ENCODE data around the gene SNX14.
"Not testable (repeated sequence)": the region's sequence is repeated elsewhere in the genome, so short reads cannot be mapped to it uniquely, and the experiment has no call there.

SNX14 gene

GRCh38 chr6:85582832-85583231 is 10.8 kb downstream of the SNX14 start:
- not testable (repeated sequence) for DNase-seq (ENCODE audit: low read depth in 2 of 2)

GRCh38 chr6:85581572-85581971 is 12.1 kb downstream of the SNX14 start:
- no peak for DNase-seq (ENCODE audit: low read depth in 2 of 2)

- DNase-seq (ENCODE audit: low read depth in 2 of 2): no peak
Measured at GRCh38 chr6:85580878-85581267, 12.8 kb downstream of the SNX14 start.

DNA sequence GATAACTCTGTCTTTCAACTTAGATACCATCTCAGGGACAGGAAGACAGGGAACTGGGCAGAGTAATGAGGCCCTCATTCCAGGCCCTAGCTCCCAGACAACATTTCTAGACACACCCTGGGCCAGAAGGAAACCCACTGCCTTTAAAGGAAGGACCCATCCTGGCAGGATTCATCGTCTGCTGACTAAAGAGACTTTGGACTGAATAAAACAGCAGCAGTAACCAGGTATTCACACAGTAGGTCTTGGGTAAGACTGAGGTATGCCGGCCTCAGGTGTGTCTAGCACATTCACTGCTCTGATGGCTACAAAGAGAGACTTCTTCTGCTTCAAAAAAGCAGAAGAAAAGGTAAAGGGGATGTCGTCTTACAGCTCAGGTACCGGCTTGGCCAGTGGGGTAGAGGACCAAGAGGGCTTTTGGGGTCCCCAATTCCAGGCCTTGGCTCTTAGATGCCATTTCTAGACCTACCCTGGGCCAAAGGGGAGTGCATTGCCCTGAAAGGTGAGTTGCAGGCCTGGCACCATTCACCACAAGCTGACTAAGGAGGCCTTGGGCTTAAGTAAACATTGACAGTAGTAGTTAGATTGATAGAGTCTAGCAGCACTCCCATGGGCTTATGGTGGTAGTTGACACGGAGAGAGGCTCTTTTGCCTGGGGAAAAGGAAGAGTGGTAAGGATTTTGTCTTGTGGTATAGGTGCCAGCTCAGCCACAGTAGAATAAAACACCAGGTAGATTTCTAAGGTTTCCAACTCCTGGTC is 13.4 kb downstream of the SNX14 start:
- DNase-seq (ENCODE audit: low read depth in 2 of 2): no peak

DNA sequence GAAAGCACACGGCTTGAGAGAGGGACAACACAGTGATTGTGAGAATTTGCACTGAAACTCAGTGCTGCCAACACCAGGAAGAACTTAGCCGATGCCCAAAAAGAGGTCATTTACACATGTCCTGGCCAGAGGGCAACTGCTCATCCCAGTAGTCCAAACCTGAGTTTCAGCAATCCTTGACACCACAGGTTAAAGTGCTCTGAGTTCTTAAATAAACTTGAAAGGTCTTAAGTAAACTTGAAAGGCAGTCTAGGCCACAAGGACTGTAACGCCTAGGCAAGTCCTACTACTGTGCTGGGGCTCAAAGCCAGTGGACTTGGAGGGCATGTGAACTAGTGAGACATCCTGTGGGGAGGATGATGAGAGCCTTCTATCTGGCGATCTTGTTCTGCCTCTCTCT is 14.1 kb downstream of the SNX14 start:
- no peak for DNase-seq (ENCODE audit: low read depth in 2 of 2)

DNA sequence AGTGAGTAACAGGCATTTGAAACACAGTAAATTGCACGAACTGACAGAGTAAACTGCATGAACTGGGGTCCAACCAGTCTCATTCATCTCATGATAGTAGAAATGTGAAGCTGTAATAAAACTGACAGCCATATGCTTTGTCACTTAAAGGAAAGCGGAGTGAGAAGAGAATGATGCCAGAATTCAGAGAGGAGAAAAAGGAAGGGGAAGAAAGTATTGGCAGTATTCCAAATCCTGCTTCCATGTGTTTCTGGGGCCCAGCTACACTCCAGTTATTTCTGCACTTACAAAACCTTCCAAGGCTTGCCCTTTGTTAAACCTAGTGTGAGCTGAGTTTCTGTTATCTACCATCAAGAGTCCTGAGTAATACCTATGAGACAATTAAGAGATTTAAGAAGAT is 17.2 kb downstream of the SNX14 start:
- DNase-seq (ENCODE audit: low read depth in 2 of 2): no peak

DNA sequence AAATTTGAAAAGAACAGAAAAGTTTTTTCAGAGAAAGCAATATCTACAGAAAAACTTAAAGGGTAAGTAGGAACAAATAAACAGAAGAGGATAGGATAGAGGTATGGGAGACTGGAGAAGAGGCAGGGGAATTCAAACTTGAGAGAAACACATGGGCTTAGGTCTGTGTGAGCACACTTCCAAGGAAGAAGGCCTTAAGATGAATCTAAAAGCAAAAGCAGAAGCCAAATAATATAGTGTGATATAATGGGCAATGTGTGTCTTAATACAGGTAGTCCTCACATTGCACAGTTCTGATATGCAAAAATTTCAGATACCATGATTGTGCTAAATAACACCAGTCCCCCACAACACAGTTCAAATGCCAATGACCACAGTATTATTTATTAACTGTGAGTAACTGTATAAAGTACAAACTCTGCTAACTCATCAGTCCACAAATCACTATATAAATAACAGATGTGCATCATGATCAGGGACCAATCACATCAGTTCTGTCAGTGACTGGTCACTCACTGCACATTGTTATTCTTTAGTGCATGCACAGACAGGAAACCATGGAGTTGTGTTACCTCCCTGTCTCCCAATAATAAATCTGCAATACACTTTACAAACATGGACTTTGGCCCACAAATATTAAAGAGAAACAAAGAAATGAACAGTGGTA is 18.6 kb downstream of the SNX14 start:
- DNase-seq (ENCODE audit: low read depth in 2 of 2): no peak

- DNase-seq (ENCODE audit: low read depth in 2 of 2): no peak
Measured at GRCh38 chr6:85569323-85569722, 24.3 kb downstream of the SNX14 start.

GRCh38 chr6:85568411-85568810 is 25.2 kb downstream of the SNX14 start:
- DNase-seq (ENCODE audit: low read depth in 2 of 2): no peak

GRCh38 chr6:85565736-85566135 is 27.9 kb downstream of the SNX14 start:
- DNase-seq (ENCODE audit: low read depth in 2 of 2): no peak

DNA sequence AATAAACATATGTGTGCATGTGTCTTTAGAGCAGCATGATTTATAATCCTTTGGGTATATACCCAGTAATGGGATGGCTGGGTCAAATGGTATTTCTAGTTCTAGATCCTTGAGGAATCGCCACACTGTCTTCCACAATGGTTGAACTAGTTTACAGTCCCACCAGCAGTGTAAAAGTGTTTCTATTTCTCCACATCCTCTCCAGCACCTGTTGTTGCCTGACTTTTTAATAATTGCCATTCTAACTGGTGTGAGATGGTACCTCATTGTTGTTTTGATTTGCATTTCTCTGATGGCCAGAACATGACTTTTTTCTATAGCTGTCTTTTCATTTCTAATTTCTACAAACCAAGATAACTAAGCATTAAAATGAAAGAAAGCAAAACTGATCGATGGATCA is 29.4 kb downstream of the SNX14 start:
- not testable (repeated sequence) for DNase-seq (ENCODE audit: low read depth in 2 of 2)

GRCh38 chr6:85561750-85562357 is 31.8 kb downstream of the SNX14 start:
- no peak for DNase-seq (ENCODE audit: low read depth in 2 of 2)

GRCh38 chr6:85556992-85557668 is 36.5 kb downstream of the SNX14 start:
- no peak for DNase-seq (ENCODE audit: low read depth in 2 of 2)

DNA sequence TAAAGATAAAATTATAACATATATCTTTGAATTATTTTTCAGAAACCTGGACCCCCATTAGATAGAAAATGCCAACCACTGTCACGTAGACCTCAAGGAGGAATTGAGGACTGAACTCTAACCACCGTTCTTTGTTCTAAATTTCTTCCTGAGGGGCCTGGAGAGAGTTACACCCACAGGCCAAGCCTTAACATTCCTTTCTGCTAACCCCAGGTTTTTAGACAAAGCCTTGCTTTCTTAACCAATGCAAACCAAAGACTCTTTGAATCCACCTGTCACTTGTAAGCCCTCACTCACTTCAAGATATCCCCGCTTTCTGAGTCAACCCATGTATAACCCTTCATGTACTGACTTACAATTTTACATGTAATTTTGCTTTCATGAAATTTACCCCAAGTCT is 41.0 kb downstream of the SNX14 start:
- no peak for DNase-seq (ENCODE audit: low read depth in 2 of 2)

GRCh38 chr6:85551264-85551663 is 42.4 kb downstream of the SNX14 start:
- DNase-seq (ENCODE audit: low read depth in 2 of 2): no peak

- no peak for DNase-seq (ENCODE audit: low read depth in 2 of 2)
Measured at GRCh38 chr6:85547719-85548118, 45.9 kb downstream of the SNX14 start.

GRCh38 chr6:85544776-85545175 is 48.9 kb downstream of the SNX14 start:
- DNase-seq (ENCODE audit: low read depth in 2 of 2): no peak

DNA sequence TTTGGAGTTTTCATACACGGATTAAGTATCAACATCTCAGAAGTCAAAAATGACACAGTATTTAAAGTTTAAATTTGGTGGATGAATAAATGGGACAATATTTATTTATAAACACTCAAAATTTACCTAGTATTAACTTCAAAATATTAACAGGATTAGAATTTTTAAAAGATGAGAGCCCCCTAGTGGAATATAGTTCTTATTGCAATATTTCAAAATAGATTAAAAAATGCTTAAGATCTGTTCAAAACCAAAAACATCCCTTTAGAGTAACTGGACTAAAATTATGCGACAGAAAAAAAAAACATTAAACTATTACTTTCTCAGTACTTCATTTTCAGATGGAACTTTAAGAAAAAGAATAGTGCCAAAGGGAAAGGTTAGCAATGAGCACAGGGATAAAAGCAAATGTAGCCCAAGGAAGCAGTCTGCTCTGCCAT is 56.6 kb downstream of the SNX14 start:
- no peak for DNase-seq (ENCODE audit: low read depth in 2 of 2)

DNA sequence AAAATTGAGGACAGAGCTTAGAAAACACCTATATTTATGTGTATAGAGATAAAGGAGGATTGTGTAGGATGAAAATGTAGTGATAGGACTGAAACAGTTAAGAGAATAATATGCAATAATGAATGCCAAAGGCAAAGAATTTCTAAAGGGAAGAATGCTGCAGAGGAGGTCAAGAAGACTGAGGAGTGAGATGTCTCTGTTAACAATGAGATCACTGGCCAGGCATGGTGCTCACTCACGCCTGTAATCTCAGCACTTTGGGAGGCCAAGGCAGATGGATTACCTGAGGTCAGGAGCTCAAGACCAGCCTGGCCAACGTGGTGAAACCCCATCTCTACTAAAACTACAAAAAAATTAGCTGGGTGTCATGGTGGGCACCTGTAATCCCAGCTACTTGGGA is 69.4 kb downstream of the SNX14 start:
- DNase-seq (ENCODE audit: low read depth in 2 of 2): not testable (repeated sequence)

GRCh38 chr6:85516168-85516567 is 77.5 kb downstream of the SNX14 start:
- no peak for DNase-seq (ENCODE audit: low read depth in 2 of 2)

DNA sequence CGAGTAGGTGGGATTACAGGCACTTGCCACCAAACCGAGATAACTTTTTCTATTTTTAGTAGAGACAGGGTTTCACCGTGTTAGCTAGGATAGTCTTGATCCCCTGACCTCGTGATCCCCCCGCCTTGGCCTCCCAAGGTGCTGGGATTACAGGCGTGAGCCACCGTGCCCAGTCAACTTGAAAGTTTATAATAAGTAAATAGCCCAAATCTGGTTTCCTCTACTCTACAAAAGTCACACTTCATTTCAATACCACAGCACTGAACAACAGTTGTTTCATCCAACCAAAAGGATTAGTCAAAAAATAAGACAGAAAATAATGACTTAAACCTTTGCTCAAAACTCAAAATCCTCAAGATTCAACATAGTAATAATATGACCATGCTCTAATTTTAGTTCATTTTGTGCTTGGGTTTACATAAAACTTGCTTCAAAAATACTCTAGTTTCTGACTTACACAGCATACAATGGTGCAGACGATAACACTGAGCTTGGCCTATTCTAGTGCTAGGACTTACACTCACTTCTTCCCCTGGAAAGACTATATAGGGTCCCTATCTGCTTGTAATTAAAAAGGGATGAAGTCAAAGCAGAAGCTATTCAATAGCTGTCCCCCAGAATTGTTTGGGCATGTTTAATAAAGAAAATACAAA is 87.1 kb downstream of the SNX14 start:
- DNase-seq (ENCODE audit: low read depth in 2 of 2): no peak

All from stimulated activated CD8-positive, alpha-beta memory T cell treated with anti-CD3 and anti-CD28 coated beads, Interleukin-15, amount 100 ng/mL, for 4 hours (primary cell).